ENCODE results near the gene ZDHHC6.
"Not testable (repeated sequence)": the region's sequence is repeated elsewhere in the genome, so short reads cannot be mapped to it uniquely, and the experiment has no call there.

Gene ZDHHC6

DNA sequence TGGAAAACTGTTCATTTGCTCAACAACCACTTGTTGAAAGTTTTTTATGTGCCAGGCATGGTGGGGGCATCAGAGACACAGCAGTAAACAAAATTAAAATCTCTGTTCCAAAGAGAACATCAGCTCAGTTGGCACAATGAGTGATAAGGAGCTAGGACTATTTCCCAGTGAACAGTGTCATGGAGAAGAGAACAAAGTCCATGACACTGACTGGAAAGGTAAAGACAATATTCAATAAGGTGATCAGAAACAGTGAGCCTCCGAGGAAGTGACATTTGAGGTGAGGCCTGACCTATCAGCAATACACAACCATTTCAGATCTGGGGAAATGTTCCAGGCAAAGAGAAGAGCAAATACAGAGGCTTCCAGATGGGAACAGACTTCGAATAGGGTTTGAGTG, 58.2 kb downstream of the ZDHHC6 start:
- no peak for DNase-seq

- DNase-seq = not testable (repeated sequence)
Observed at GRCh38 chr10:112388056-112388455, 58.7 kb downstream of the ZDHHC6 start.

DNA sequence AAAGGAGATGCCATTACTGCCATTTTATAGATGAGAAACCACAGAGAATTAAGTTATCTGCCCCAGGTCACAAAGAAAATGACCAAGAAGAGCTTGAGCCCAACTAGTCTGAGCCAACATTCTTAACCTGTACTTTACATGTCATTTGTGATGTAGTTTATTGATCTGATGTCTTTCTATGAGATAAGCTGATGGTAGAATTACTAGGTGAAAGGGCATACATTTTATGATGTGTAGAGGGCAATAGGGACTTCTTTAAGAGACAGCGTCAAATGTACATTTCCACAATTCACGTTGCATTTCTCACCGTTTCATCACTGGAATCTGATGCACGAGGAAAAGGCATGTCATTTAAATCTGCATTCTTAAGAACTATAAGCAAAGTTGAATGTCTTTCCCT, 61.5 kb downstream of the ZDHHC6 start:
- no peak for DNase-seq

DNA sequence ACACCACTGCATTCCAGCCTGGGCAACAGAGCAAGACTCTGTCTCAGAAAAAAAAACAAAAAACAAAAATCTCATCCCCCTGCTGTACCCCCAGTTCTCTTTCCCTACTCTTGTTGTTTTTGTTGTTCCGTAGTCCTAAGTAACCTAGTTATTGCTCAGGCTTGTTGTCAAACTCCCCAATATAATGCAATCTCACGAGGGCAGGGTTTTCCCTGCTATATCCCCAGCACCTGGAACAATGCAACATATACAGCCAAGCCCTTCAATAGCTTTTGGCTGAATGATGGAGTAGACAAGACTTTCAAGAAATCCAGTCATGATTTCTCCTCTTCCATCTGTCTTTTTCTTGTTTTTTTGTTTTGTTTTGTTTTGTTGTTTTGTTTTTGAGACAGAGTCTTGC, 62.6 kb downstream of the ZDHHC6 start:
- no peak for DNase-seq

GRCh38 chr10:112383325-112383724, 63.4 kb downstream of the ZDHHC6 start:
- DNase-seq = no peak

- no peak for DNase-seq
Observed at GRCh38 chr10:112382515-112383235, 64.0 kb downstream of the ZDHHC6 start.
